ENCODE results near the gene LY86. TPM values are rescaled to one million over a fixed set of nuclear protein-coding genes. Genes with fewer than 3 reads are reported as not detected.

The LY86 gene
- not detected for total RNA-seq

DNA sequence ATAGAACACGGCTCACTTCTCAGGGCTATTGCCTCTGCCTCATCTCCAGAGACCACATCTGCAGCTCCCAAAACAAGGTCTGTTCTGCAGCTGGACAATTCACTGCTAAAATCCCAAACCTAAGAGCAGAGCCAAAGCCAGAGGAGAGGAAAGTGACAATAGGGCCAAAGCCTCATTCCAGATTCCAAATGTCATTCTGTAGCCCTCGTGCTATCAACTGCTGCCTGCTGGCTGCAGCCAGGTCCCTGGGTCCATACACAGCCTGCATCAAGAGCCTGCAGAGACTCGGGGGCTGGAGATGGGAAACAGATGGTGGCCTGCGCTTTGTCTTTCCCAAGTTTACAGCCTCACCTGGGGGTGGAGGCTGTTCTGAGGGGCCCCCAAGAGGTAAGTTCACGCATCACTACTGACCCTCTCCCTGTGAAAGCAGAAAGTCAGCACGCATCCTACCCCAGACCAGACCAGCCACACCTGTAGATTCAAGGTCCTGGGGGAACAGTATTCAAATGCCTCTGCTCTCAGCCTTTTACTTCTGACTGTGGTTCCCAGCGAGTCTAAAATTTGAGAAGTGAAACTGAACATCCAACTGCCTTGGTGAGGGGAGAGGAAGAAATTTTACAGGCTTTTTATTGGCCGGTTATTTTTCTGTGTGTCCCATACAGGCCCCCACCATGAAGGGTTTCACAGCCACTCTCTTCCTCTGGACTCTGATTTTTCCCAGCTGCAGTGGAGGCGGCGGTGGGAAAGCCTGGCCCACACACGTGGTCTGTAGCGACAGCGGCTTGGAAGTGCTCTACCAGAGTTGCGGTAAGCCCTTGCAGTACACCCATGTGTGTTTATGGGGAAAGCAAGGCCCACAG is at the start of gene LY86:
LY86 (plus strand) TSS at position 657 of the 860 bp plus-strand sequence; CDS start at position 672, 15 bp downstream.

